ENCODE measurements around the gene PGAM2. TPM values are rescaled to one million over a fixed set of nuclear protein-coding genes. Genes with fewer than 3 reads are reported as not detected.

PGAM2 gene
- polyA plus RNA-seq, 3 donors: 0.13 TPM; not detected in 2

GRCh38 chr7:44052771-44053365 lies 12.5 kb downstream of the PGAM2 start:
- no peak overlapping the region for H3K4me3 Mint-ChIP-seq
- peak overlapping the region in 1 of 2 donors; percentile 38 for H3K27ac ChIP-seq (ENCODE audit: low read depth in 1 of 2, low read length in 2 of 2)

GRCh38 chr7:44051611-44052220 lies 13.7 kb downstream of the PGAM2 start:
- Histone ChIP-seq H3K9me3 (replicated peaks in 1 of 2; ENCODE audit: control insufficient read depth in 1 of 2, insufficient read depth in 1 of 2, low read length in 2 of 2) (no peaks in the 10 kb centered on the region), H3K9ac (ENCODE audit: insufficient read depth, low read length, poor library complexity, severe bottlenecking) (no peak overlapping the region), H3K27me3 (ENCODE audit: control insufficient read depth in 2 of 2, insufficient read depth in 2 of 2, low read length in 2 of 2) (no peaks in the 10 kb centered on the region), H3K27ac (ENCODE audit: low read depth in 1 of 2, low read length in 2 of 2) (peak overlapping the region in 1 of 2 donors; percentile 66), H4K20me1 (ENCODE audit: insufficient read depth, low read length) (peaks cover 91% of the 10 kb centered on the region), H3K4me3 (replicated peaks in 1 of 3; ENCODE audit: low read depth in 2 of 3, low read length in 3 of 3) (no peak overlapping the region), H3K4me2 (replicated peaks; ENCODE audit: extremely low read depth, low read length, poor library complexity, severe bottlenecking) (no peak overlapping the region), H3K4me1 (ENCODE audit: control insufficient read depth in 1 of 2, insufficient read depth in 2 of 2, low read length in 2 of 2) (peaks cover 17 to 20% of the 10 kb centered on the region in 2 donors), H3K36me3 (replicated peaks in 1 of 2; ENCODE audit: control insufficient read depth in 1 of 2, insufficient read depth in 2 of 2, low read length in 2 of 2) (peaks cover 70 to 76% of the 10 kb centered on the region in 2 donors), H2AFZ (ENCODE audit: insufficient read depth, low read depth, low read length, poor library complexity, severe bottlenecking) (no peak overlapping the region), H3K79me2 (ENCODE audit: insufficient read depth, low read length) (peaks cover 97% of the 10 kb centered on the region)
- WGBS (ENCODE audit: insufficient coverage): 98% methylated on average over 4 of the region's 5 CpGs
- TF ChIP-seq, protein P1, sequence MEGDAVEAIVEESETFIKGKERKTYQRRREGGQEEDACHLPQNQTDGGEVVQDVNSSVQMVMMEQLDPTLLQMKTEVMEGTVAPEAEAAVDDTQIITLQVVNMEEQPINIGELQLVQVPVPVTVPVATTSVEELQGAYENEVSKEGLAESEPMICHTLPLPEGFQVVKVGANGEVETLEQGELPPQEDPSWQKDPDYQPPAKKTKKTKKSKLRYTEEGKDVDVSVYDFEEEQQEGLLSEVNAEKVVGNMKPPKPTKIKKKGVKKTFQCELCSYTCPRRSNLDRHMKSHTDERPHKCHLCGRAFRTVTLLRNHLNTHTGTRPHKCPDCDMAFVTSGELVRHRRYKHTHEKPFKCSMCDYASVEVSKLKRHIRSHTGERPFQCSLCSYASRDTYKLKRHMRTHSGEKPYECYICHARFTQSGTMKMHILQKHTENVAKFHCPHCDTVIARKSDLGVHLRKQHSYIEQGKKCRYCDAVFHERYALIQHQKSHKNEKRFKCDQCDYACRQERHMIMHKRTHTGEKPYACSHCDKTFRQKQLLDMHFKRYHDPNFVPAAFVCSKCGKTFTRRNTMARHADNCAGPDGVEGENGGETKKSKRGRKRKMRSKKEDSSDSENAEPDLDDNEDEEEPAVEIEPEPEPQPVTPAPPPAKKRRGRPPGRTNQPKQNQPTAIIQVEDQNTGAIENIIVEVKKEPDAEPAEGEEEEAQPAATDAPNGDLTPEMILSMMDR (IDR thresholded peaks at IDR 0.05): no peak
- no peaks in the 10 kb centered on the region for H3K27me3 Mint-ChIP-seq (ENCODE audit: low read depth in 3 of 3)
- intact Hi-C loops (cut with micrococcal nuclease): no loop called here
- H3K4me1 Mint-ChIP-seq: peaks cover 17% of the 10 kb centered on the region
- peaks cover 77 to 93% of the 10 kb centered on the region in 2 donors for H3K36me3 Mint-ChIP-seq
- no peak for DNase-seq
- peak overlapping the region in 3 of 7 donors; percentile 23 to 94 (median 71) for H3K27ac Mint-ChIP-seq
- no peak overlapping the region for H3K4me3 Mint-ChIP-seq
- no peaks in the 10 kb centered on the region for H3K9me3 Mint-ChIP-seq

More at GRCh38 chr7:44052771-44053365, 12.5 kb downstream of the PGAM2 start:
- H3K27me3 ChIP-seq (ENCODE audit: control insufficient read depth in 2 of 2, insufficient read depth in 2 of 2, low read length in 2 of 2): no peaks in the 10 kb centered on the region
- Mint-ChIP-seq H3K36me3 (peaks cover 79 to 97% of the 10 kb centered on the region in 2 donors), H3K27ac (peak overlapping the region in 3 of 7 donors; percentile 30 to 82 (median 75)), H3K9me3 (no peaks in the 10 kb centered on the region), H3K27me3 (ENCODE audit: low read depth in 3 of 3) (peaks cover 0 to 1% (median 0%) of the 10 kb centered on the region in 3 donors), H3K4me1 (peaks cover 6% of the 10 kb centered on the region)
- peaks cover 81 to 88% of the 10 kb centered on the region in 2 donors for H3K36me3 ChIP-seq (replicated peaks in 1 of 2; ENCODE audit: control insufficient read depth in 1 of 2, insufficient read depth in 2 of 2, low read length in 2 of 2)
- no peak overlapping the region for H3K9ac ChIP-seq (ENCODE audit: insufficient read depth, low read length, poor library complexity, severe bottlenecking)
- no peak for DNase-seq
- H3K79me2 ChIP-seq (ENCODE audit: insufficient read depth, low read length): peaks cover 93% of the 10 kb centered on the region
- H4K20me1 ChIP-seq (ENCODE audit: insufficient read depth, low read length): peaks cover 97% of the 10 kb centered on the region
- H3K4me1 ChIP-seq (ENCODE audit: control insufficient read depth in 1 of 2, insufficient read depth in 2 of 2, low read length in 2 of 2): peaks cover 7 to 9% of the 10 kb centered on the region in 2 donors
- H3K9me3 ChIP-seq (replicated peaks in 1 of 2; ENCODE audit: control insufficient read depth in 1 of 2, insufficient read depth in 1 of 2, low read length in 2 of 2): no peaks in the 10 kb centered on the region
- H2AFZ ChIP-seq (ENCODE audit: insufficient read depth, low read depth, low read length, poor library complexity, severe bottlenecking): no peak overlapping the region
- no peak overlapping the region for H3K4me2 ChIP-seq (replicated peaks; ENCODE audit: extremely low read depth, low read length, poor library complexity, severe bottlenecking)
- WGBS (ENCODE audit: insufficient coverage): 97% methylated on average over 9 of the region's 12 CpGs
- H3K4me3 ChIP-seq (replicated peaks in 1 of 3; ENCODE audit: low read depth in 2 of 3, low read length in 3 of 3): no peak overlapping the region
- intact Hi-C loops (cut with micrococcal nuclease): no loop called here
- TF ChIP-seq, protein P1 (IDR thresholded peaks at IDR 0.05): no peak
